ENCODE results near the gene NPAS3.

The NPAS3 gene

DNA sequence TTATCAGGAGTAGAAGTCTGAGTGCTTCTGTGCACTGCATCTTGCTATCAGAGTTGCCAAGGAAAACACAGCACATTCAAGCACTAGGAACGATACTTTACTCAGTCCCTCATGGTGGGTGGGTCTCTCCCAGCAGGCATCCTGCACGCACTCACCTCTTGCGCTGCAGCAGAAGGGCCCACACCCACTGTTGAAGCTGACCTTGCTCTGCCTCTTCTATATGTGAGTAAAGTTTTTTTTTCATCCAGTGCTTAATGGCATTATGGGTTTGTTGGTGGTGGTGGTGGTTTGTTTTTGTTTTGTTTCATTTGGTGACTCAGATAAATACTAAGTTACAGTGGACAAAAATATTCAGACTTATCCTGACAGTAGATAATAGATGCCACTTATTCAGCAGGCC lies 663.7 kb downstream of the NPAS3 start:
- DNase-seq, result no peak

DNA sequence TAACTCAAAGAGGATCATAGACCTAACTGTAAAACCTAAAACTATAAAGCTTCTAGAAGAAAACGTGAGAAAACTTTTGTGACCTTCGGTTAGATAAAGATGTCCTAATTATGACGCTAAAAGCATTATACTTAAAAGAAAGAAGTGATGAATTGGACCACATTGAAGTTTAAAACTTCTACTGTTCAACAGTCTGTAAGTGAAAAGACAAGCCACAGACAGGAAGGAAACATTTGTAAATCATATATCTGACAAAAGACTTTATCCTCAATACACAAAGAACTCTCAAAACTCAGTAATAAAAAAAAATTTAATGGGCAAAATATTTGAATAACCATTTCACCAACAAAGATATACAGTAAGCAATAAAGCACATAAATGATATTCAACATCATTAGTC lies 667.9 kb downstream of the NPAS3 start:
- DNase-seq, result no peak

DNA sequence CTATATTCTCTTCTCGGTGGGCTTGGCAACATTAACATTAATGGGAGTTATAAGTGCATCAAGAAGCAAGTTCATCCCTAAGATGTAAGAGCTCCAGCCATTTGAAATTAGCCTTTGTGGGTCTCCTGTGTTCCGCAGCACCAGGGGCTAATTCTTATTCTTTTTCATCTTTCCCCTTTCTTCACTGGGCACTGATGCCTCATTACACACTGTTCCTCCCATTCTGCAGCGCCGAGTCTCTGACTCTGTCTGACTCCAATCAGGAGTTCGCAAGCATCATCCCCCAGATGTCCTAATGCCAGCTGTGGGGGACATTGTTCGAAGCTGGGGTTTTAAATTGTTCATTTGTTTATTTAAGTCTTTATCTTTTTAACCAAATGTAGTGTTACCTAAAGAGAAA lies 670.9 kb downstream of the NPAS3 start:
- no peak for DNase-seq

DNA sequence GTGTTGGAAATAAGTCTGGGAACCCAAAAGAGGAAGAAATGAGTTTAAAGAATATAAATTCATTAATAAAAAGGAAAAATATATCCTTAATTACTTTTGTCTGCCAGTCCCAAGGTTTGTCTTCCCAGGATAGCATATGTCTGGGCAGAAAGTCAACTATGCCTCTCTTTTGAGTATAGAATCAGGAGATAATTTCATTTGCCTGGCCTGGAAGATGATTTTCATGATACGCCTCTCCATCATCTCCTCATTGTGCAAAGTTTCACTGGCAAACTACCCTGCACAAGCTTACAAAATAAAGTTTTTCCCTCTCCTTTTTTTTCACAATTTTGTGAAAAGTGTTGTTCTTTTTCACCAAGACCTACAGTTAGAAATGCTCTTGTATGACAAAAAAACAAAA lies 671.4 kb downstream of the NPAS3 start:
- no peak for DNase-seq

DNA sequence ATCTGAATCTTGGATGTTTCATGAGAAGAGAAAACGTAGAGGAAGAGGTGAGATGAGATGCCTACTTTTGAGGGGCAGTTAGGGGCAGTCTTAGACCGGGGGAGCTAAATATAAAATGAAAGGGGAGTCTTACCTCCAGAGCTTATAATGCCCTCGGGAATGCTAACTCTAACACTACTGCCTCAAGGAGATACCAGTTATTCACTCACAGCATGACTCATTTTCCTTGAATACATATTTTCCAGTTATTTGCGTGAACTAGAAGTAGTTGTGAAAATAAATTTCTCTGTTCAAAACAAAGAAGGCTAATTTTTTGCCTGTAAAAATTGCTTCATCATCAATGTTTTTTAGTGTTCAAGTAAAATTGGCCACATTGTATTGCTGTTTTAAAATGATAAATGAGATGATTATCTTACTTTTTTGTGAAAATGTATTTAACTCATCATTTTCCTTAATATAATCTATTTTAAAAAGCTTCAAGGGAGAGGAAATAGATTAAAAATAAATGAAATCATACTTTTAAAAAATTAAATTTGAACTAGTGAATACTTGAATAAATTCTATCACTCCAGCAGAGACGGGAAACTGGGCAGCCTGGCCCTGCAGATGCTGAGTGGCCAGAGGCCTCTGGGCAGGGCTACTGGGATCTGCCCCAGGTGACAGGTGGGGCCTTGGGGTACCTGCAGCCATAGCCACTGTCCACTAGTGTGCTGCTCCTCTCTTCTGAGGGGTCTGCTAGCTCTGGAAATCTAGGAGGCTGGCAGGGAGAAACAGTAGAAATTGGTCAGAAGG lies 672.9 kb downstream of the NPAS3 start:
- DNase-seq, result no peak

DNA sequence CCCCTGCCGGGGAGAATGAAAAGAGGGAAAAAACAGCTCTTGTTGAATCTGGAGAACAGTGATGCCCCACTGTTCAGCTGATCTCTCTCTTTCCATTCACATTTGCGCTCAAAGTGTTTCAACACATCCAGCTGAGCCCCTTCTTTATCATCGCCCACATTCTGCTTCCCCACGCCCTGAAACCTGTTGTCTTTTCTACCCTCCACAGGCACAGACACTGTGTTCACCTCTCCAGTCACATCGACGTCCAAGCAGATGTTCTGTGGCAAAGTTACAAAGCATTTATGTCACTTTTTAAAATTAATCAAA lies 673.5 kb downstream of the NPAS3 start:
- no peak for DNase-seq

DNA sequence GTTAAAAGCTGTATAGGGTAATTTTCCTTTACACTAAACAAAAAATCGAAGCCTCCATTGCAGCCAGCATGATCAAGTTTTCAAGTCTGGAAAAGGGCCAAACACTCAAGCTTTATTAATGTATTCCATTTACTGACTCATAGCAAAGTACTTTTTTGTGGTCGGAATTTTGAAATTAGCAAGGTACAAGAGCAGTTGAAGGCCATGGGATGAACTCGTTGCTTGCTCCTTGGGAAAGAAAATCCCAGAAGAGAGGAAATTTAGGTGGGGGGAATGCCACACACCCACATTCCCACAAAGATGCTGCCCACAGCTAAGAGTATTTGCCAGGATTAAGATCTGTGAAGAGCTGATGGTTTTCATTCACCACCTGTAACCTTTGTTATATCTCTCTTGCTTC lies 678.5 kb downstream of the NPAS3 start:
- DNase-seq, result no peak

DNA sequence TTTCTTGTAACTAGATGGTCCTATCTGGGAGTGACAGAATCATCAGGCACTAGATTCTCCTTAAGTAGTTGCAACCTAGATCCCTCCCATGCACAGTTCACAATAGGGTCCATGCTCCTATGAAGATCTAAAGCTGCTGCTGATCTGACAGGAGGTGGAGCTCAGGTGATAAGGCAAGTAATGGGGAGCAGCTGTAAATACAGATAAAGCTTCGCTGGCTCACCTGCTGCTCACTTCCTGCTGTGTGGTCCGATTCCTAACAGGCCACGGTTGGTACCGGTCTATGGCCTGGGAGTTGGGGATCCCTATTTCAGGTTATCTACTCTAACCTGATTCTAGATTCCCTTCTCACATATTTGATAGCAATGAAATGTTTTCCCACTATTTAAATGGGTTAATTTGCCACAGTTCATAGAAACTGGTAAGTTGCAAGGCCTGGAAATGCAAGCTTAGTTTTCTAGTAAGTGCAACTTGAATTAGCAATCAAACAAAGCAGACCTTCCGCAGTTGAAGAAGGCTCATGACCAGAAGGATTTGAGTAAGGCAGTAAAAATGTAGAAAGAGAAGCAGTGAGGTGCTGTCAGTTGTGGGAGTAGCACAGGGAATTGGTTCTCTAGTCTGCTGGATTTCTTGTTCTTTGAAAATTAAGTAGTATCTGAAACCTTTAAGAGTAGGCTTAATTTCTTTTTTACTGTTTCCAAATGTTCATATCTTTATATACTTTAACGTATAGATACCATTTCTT lies 679.9 kb downstream of the NPAS3 start:
- no peak for DNase-seq

DNA sequence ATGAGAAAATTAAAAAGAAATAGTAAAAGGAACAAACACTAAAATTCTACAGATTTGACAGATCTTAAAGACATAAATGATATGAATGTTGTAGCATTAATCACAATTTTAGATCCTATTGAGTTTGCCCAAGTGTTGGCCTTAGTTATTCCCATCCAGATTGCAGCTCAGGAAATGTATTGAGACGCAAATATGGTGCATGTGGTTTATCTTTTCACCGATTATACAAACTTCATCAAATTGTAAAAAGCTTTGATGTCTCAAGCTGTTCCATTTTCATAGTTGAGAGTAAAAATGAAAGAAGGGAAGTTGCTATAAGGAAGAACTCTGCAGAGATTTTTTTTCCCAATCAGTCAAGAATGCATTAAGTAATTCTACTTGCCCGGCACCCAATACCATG lies 683.8 kb downstream of the NPAS3 start:
- no peak for DNase-seq

DNA sequence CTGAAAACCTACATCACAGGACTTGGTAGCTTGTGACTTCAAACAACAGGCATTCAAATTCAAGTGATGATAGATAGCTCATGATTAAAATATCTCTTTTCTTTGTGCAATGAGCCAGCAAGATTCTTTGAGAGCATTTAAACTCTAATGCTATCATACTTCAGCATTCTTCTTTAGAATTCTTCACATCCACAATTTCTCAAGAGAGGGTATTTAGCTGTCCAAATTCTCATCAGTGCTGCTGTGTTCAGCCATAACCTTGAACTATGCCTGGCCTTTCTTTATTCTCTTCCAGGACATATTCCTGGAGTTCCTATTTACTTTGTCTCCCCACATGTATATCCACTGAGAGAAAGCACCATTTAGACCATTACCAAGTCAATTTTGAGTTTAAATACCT lies 691.1 kb downstream of the NPAS3 start:
- no peak for DNase-seq

DNA sequence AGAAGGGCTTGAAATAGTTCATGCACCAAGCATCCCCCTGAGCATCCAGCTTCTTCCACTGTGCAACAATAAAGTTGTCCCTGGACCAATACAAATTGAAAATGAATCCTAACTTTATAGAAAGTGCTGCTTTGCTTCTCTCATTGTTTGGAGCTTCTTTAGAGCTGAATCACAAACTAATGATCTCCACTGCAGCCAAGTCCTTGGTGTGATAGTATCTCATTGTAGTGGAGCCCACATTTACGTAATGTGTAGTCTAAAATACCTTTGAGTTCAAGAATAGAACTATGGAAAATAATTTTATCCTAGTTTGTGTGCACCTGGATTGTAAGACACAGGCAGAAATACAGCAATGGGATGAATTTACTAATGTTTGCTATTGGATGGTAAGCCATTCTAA lies 692.3 kb downstream of the NPAS3 start:
- no peak for DNase-seq

DNA sequence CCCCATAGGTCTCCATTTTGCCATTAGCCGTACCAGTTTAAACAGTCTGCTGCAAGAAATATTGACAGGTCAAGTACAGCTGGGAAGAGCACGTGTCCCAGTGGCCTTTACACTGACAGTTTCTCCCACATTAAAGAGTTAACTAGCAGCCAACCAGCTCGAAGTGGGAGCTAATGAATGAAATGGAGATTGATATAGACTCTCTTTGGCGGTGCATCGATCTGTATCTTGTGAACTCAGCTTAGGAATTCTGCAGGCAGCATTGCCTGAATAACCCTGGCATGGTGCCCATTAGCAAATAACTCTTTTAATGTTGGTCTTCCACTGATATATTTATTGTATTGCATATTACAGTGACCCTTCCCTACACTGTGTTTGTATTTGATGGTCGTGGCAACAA lies 692.8 kb downstream of the NPAS3 start:
- DNase-seq, result no peak

DNA sequence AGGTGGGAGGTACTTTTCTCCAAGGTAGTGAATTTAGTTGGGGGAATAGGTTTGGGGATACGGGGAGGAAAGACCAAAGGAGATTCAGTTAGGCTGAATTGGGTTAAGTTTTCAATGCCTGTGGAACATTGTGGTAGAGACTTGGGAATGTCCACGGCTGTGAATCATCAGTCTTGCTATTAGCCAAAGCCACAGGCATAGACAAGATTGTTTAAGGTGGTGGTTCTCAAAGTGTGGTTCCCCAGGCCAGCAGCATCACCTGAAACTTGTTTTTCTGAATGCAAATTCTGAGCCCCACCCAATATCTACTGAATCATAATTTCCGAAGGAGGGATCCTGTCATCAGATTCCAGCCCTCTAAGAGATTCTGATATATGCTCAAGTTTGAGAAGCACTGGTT lies 696.0 kb downstream of the NPAS3 start:
- no peak for DNase-seq

DNA sequence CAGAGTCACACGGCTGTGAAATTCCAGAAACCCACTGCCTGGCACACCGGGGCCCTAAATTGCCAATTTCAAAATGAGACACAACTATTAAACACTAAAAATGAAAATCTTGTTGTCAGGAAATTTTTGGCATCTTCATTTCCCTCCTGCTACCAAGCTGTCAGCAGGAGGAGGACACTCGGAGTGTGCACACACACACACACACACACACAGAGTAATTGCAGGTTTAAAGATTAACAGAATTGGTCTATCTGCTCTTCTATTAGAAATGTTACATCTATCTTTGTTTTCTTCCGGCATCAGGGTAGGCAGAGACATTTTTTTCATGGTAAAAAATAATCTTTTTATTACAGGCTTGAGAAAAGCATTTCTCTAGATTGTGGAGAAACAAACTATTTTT lies 698.0 kb downstream of the NPAS3 start:
- DNase-seq, result no peak

DNA sequence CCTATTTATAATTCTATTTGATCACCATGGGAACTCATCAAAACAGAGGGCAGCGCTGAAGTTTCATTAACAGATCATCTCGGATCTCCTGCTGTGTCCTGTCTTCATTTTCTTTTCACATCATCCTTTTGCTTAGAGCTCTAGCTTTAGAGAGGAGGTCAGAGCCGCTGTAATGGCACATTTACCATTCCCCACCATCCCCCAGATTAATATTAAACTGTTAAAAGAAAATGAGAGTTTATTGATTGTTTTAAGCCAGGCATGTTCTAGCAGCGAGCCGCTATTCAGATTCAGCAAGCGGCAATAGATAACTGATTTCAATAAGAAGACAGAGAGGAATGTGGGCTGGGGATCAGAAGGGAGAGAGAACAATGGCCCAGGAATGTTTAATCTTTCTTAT lies 703.4 kb downstream of the NPAS3 start:
- no peak for DNase-seq

DNA sequence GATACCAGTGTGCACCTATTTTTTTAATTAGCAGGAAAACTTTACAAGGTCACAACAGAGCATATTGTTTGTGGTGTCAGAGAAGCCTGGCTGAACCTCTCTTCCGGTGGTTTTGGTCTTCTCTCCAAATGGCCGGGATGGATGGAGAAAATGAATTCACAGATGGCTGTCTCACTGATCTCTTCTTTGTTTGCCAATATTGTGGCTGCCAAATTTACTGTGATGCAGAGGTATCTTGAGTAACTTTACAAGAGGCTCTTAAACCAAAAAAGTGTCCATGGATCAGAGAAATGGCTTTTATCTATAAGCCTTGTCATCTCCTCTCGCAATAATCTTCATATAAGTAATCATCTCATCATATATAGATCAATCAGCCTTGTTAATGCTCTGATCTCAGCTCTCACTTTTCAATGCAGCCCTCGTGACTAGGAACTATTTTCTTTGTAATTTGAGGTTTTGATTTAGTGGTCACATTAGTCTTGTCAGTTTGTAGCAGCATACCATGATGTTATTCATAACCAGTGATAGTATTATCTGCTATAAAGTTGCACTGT lies 704.1 kb downstream of the NPAS3 start:
- no peak for DNase-seq

DNA sequence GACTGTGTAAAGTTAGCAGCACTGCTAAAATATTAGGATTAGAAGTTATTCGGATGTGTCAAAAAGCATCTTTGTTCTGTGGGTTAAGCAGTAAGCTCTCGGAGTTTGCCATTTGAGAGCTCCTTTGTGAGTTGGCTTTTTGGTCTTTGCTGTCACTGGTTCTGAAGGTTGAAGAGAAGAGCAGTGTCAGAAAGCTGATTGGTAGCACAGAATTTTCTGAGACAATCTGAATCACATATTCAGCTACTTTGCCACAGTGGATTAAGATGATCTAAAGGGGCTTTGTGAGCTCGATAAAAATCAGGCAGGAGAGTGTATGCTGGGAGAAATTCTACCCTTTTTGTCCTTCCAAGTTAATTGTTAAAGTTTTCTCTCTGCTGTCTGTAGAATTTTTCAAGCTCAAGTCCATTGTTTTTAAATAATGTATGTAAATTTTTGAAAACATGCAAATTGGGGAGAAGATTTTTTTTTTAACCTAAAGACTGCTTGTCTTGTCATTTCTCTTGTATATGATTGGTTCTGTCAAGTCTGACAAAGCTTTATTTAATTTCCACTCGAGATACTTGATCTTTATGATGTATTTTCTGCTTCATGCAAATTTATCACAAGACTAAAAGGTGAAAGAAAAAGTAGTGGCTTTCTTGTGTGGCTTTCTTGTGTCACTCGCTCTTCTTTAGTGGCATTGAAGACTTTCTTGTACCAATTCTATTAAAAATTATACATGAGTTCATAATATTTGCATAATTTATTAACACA lies 704.9 kb downstream of the NPAS3 start:
- DNase-seq, result no peak

DNA sequence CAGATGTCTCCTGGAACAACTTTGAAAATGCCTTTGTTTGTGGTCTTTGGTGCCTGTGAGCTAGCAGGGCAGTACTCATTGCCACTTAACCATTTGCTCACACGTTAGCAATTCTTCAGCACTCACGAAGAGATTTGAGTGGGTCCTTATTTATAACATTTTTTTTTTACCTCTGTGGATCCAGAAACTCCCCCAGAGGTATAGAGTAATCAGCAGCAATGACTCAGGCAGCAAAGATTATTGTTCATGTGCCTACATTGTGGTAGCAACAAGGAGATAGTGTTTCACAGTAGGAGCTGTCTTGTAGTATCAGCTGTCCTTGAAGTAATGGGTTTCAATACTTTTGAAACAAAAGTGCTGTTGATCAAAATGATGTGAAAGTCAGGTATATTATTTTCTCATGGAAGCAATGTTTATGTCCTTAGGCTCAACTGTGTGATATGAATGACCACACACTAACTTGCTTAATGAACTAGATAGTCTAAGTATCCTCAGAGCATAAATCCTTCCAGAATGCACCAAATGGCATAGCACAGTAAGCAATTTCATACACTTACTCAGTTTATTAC lies 708.1 kb downstream of the NPAS3 start:
- no peak for DNase-seq

DNA sequence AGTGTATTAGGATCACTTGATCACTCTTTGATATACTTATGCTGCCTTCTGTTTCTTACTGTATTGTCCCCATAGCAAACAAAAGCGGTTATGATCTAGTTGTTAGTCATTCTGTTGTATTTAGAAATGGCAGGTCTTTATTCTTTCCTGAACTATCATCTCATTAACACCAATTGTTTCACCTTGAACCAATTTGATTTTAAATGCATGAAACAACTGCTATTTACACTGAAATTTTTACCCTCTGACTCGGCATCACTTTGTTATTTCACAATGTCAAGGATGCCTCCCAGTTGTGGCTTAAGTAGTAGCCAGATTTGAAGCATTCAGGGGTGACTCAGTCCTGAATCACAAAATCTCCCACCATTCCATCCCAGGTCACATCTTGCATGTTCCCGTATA lies 708.7 kb downstream of the NPAS3 start:
- DNase-seq, result no peak

DNA sequence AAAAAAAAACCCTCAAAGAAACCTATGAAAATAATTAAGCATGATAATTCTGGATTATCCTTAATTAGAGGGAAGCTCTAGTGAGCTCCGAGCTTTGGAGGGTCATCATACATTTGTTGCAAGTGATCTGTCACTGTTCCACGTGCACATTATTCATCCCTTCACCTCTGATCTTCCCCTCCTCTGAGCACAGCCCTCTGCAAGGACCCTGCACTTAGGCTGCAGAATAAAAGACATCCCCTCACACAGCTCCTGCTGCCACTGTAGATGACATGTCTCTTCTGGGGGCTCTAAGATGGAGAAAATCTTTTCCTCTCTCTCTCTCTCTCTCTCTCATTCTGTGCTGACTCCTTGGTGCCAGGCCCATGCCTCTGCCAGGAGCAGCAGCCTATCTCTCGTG lies 711.8 kb downstream of the NPAS3 start:
- DNase-seq, result no peak

DNA sequence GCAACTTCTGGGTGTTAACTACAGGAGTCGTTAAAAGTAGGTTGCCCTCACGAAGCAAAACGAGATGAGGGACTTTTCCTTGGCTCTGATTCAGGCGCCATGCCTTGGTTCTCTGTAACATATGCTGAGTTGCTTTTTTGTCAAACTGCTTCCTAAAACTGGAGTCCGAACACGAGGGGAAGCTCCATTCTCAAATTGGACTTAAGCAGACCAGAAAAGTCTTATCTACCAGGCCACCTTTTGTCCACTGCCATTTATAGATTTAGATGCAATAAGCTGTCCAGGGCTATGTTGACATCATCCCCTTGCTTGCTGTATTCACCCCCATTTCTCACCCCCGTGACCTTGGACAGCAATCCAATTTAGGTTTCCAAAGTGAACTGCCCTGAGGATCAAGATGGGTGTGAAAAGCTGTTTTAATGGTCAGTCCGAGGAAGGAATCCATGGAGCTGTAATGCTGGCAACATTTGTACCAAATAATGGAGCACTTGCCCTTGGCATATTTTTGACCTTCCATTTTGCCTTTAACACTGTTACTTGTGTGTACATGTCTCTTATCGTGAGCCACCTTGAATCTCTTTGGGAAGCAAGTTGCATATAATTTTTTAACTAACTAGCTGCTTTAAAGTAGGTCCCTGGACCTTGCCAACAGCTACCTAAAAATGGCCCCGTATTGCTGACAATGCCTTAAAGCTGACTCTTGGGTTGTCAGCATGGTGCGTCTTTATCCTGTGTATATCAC lies 714.1 kb downstream of the NPAS3 start:
- no peak for DNase-seq

DNA sequence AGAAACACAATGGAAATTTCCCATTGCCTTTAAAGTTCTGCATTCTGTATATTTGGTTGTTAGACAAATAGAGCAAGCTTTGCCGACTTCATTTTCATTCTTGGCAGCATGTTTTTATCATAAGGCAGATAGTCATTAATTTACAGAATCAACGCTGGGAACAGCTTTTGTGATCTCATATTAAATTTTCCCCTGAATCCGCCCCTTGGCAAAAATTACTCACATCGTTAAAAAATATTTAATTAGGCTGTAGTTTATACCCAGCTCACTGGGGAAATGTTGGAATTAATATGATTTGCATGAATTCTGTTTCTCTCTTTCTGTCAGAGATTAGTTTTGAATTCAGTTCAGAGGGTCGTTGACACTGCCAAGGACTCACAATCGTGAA lies 714.6 kb downstream of the NPAS3 start:
- no peak for DNase-seq

DNA sequence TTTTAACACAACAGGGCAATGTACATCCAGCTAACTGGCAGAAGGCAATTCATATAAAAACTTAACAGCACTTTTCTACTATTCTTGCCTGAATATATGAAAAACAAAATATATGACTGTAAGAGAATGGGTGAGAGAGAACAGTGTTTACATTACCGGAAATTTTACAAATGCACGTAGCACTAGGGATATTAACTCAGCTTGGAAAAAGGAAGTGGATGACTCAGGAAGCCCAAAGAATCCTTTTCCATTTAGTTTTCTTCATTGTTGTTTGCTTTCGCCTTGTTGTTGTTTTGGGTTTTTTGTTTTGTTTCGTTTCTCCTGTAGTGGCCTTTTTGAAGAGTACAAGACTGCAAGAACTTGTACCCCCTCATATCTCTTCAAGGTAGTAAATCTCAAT lies 716.7 kb downstream of the NPAS3 start:
- DNase-seq, result no peak
